GM20000 (cell line): ENCODE data around the gene ZNF493.

Source experiments
- DNase-seq: peaks from one replicate; pipeline ENCODE4 v3.0.0; 2012; ENCODE audit warnings: low spot score
- TF ChIP-seq, protein P1 (sequence below): IDR thresholded peaks from 2 replicates; pipeline ENCODE4 v1.5.1; 2012; ENCODE audit warnings: mild to moderate bottlenecking, control low read depth; ENCODE audit errors: extremely low read depth, missing control alignments

Gene ZNF493

DNA sequence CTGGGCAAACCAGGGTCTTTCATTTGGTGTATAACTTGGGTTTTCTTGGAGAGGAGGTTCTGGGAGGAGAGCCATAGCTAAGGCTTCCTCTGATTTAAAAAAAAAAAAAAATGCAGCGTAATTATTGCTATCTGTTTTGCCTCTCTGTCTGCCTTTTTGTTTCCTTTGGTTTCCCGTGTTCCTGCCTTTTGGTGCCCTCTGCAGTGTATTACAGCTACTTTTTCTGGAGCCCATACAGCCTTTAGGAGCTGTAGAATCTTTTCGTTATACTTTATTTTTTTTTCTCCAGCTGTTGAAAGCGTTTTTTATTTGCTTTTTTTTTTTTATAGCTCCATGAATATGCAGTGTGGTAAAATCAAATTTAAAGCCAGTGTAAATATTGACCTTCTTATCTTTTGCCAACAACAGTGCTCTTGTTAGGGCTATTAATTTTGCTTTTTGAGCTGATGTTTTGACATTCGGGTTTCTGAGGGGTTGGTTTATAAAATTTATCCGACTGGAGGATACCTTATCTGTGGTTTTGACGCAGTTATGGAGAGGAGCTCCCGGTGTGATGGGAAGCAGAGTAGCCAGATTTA lies 38.1 kb downstream of the ZNF493 start:
- no peak for DNase-seq
- TF ChIP-seq, protein P1, sequence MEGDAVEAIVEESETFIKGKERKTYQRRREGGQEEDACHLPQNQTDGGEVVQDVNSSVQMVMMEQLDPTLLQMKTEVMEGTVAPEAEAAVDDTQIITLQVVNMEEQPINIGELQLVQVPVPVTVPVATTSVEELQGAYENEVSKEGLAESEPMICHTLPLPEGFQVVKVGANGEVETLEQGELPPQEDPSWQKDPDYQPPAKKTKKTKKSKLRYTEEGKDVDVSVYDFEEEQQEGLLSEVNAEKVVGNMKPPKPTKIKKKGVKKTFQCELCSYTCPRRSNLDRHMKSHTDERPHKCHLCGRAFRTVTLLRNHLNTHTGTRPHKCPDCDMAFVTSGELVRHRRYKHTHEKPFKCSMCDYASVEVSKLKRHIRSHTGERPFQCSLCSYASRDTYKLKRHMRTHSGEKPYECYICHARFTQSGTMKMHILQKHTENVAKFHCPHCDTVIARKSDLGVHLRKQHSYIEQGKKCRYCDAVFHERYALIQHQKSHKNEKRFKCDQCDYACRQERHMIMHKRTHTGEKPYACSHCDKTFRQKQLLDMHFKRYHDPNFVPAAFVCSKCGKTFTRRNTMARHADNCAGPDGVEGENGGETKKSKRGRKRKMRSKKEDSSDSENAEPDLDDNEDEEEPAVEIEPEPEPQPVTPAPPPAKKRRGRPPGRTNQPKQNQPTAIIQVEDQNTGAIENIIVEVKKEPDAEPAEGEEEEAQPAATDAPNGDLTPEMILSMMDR: no peak

DNA sequence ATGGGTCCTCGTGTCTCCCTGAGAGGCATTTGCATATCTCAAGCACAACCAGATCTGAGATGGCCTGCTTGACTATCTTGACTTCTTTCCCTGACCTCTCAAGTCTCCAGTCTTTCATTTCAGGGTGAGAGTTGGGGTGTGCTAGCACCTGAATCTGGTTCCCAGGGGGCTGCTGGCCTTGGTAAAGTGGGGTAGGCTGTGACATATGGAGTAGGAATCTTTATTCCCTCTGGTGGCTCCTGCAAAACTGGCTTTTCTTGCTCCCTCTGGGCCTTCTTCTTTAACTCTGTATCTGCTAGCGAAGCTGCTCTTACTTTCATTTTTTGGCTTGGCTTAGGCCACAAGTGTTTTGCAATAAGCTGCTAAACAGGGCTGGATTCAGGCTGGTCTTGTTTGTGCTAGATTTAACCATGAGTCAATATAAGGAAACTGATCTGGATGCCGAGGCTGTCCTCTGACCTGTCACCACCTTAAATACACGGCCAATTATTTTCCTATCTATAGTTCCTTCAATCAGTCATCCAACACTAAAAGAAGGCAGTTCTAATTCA lies 42.3 kb downstream of the ZNF493 start:
- no peak for DNase-seq
- TF ChIP-seq, protein P1: no peak

DNA sequence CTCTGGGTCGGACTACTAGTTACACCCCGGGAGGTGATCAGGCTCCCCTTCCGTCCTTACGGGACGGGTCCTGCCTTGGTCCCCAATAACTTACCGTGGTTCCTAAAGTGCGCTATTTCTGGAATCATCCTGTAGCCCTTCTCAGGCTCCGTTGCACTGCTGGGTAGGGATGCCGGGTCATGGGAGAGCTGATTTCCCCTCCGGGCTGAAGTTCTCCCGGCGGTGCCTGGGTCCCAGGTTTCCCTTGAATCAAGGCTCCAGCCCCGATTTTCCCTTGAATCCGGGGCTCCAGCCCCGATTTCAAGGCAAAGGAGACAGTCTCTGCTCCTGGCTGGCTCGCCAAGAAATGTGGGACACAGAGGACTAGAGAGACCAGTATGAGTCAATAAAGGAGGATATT lies 43.4 kb downstream of the ZNF493 start:
- TF ChIP-seq, protein P1: no peak
- no peak for DNase-seq

DNA sequence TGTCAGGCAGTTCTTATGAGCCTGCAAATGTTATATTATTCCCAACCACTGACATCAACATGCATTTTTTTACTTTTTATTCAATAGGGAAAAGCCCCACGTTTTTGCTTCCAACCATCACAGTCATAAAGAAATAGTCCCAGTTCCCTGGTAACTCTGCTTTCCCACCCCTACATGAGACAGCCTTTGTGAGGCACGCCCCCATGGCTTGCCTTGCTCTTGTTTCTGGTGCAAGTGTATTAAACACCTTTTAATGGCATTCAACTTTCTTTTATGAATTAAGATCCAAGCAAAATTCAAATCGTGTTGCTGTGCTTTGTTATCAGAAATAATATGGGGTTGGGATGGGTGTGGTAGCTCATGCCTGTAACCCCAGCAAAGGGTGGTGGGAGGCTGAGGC lies 54.3 kb downstream of the ZNF493 start:
- DNase-seq: no peak
- TF ChIP-seq, protein P1: no peak

DNA sequence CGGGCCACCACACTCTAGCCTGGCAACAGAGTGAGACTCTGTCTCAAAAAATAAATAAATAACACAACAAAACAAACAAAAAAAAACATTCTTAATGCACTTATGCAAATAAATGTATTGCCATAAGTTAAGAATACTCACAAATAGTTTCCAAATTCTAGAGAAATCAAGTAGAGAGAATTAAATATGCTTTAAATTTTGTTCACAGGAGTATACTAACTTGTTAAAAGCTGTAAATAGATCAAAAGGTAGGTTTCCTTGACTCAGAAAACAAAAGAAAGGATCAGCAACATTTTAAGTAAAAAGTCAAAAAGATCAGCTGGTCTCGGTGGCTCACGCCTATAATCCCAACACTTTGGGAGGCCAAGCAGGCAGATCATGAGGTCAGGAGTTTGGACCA lies 58.0 kb downstream of the ZNF493 start:
- TF ChIP-seq, protein P1: no peak
- DNase-seq: no peak

DNA sequence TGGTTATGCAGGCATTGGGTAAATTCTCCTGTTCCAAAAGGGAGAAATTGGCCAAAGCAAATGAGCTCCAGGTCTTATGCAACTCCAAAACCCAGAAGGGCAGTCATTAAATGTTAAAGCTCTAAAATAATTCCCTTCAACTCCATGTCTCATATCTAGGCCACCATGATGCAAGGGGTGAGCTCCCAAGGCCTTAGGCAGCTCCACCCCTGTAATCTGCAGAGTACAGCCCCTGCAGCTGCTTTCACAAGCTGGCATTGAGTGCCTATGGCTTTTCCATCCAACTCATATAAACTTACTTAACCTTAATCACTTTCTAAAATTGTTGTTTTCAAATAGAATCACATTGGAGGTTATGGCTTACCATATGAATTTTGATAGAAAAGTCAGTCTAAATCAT lies 63.8 kb downstream of the ZNF493 start:
- TF ChIP-seq, protein P1: no peak
- DNase-seq: no peak

DNA sequence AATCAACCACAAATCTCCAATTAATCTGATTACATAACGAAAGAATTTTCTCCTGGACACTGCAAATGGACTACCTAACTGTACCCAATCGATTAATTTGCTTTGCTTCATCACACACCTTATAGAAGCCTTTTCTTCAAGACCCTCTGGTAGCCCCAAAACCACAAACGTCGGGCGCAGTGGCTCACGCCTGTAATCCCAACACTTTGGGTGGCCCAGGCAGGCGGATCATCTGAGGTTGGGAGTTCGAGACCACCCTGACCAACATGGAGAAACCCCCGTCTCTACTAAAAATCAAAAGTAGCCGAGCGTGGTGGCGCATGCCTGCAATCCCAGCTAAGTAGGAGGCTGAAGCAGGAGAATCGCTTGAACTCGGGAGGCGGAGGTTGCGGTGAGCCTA lies 65.6 kb downstream of the ZNF493 start:
- TF ChIP-seq, protein P1: no peak
- no peak for DNase-seq
